Measurements from ENCODE around the gene TIMM21.

TIMM21 gene

DNA sequence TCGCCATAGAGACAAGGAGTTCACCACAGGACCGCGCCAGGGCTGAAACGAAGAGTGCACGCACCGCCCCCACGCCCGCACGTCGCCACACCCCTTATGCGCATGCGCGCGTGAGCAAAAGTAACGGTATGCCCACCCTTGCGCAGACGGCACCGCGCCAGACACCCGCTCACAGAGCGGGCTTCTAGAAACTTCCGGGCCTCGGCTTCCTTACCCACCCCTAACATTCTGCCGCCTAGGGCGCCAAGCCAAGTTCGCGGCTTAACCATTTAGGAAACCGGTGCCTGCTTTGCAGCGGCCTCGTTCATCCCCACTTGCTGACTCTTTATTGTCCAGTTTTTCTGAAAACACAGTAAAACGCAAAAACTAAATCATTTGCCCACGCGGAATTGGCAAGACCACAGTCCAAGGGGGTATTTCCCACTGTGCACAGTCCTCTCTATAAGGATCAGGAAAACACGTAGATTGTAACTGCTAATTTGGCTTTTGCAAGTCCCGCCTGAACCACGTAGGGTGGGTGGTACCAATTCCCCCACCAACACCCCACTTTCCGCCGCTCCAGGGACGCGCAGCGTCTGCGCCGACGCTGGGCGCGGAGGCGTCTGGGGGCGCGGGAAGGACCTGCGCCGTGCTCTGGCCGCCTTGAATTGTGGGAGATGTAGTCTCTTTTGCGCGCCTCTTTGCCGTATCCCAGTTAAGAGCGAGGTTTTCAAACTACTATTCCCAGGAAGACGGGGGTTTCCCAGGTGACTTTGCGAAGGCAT is at the start of gene TIMM21, which contains the start of gene FBXO15:
TIMM21 (plus strand) TSS at position 745 of the 764 bp plus-strand sequence. CDS start 286 bp downstream, outside the sequence.
FBXO15 (minus strand) TSS at position 56 of the 764 bp plus-strand sequence; CDS start at position 7, 49 bp downstream.
- peak; percentile 96 for DNase-seq

GRCh38 chr18:74108460-74108859 is 39.9 kb upstream of the TIMM21 start:
- no peak for DNase-seq

GRCh38 chr18:74110149-74110548 is 38.2 kb upstream of the TIMM21 start:
- no peak for DNase-seq

DNA sequence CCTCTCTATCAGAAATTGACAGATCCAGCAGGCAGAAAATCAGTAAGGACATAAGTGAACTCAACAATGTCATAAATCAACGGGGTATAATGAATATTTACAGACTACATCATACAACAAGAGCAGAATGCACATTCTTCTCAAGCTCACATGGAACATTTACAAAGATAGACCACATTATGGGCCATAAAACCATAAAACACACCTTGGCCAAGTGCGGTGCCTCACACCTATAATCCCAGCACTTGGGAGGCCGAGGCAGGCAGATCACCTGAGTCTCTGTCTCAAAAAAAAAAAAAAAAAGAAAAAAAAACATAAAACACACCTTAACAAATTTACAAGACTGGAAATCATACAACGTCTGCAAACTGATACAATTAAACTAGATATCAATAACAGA is 37.3 kb upstream of the TIMM21 start:
- no peak for DNase-seq

DNA sequence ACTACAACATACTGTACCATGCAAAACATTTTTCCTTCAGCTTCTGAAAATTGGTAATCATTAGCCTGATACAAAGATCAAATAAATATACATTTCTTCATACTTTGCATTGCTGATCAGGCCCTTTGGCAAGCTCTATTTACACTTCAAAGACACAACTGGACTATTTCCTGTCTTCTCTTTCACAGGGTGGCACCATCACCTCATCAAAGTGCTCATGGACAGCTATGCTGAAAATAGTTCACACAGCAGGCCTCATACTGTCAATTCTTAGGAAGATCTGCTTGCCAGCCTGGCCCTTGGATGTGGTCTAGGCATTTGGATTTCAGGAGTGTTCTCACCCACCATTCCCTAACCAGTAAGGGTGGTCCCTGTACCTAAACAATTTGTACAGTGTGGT is 34.6 kb upstream of the TIMM21 start:
- DNase-seq = no peak

DNA sequence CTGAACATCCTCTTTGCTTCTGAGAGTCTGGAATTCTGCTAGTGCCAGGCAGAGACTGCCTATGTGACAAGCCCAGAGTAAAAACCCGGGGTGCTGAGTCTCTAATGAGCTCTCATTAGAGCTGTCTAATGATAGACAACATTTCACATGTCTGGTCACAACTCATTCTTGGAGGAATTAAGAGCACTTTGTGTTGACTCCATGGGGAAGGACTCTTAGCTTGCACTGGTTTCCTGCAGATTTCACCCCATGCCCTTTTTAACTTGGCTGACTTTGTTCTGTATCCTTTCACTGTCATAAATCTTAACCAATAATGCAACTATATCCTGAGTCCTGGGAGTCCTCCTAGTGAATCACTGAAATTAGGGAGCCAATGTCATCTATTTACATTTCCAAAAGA is 34.2 kb upstream of the TIMM21 start:
- DNase-seq = no peak

DNA sequence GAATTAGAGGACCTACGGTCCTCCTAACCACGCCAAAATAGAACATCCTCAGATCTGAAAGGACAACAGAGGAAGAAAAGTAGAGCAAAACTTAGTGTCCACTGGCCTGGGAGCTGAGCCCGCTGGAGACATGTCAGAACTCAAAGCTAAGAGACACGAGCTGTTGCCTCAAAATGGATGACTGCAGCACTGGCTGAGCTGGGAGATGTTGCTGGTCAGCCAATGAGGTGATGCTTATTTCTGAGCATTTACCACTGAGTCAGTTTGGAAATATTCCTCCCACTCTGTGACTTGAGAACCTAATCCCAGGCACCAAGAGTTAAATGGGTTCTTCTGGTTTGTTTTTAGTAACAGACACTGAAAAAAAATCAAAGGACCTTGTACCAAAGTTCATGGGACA is 33.3 kb upstream of the TIMM21 start:
- no peak for DNase-seq

DNA sequence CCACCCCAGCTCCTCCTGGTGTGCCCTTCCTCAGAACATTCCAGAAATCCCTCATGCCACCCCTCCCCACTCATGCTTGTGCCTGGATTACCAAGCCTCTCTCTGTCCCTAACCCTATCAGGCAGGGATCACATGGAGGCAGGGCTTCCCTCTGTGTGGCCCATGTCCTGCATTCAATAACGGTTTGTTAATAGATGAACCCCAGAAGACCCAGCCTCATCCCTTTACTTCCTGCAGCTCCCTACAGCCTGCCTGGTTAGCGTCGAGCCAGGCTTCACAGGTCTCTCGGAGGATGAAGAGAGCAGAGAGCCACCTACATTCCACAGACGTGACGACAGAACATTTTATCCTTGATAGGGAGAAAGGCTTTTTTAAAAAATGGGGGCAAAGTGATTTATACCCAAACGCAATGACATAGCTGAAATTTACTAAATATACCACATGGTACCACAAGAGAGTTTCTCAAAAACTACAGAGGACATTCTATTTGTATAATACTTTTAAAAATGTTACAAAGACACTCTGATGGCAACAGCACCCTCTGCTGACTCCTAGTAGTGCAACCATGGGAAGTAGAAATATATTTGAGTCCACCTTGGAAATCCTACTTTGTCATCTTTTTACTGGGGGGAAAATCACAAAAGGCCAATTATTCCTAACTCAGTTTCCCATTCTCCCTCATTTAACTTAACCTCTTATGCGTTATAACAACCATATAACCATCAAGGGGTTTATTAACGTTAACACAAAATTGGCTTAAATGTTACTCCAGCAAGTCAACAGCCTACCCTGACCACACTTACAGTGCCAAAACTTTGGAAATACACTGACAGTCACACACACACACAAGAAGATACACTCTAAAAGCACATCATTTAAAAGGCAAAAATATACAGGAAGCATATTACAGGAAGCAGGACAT is 31.4 kb upstream of the TIMM21 start:
- peak; percentile 8 for DNase-seq

GRCh38 chr18:74123200-74123599 is 25.1 kb upstream of the TIMM21 start:
- DNase-seq = no peak

DNA sequence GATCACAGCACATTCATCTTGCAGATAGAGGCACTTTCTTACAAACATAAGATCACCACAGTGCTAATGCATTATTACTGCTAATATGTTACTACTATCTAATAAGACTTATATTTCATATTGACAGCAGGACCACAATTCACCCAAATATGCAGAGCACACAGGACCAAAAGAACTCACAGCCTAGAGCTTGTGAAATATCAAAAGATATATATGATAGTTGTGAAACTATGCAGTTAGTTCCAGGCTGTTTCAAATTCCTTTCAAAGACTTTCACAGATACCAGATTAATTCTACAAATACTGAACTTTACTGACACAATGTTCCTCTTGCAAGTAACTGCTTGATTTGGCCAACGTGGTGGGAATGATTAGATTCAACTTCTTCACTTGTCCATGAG is 23.7 kb upstream of the TIMM21 start:
- no peak for DNase-seq

- no peak for DNase-seq
These were observed 21.4 kb upstream of the TIMM21 start for GRCh38 chr18:74126684-74127655.

DNA sequence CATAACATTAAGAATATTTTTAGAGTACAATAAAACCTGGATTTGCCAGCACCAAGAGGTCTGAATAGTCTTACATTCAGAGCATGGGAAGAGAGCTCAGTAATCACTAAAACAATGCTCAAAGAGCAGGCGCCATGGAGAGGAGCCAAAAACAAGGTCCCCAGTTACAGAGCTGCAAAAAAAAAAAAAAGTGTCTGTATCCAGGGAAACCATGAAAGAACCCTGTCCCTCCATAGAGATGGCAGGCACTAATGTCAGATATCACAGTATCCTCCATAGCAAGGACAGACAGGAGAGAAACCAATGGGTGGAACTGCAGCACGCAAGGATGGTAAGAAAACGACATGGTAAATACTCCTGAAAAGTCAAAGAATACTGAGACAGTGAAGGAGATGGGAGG is 20.2 kb upstream of the TIMM21 start:
- DNase-seq = no peak

GRCh38 chr18:74131124-74131523 is 17.2 kb upstream of the TIMM21 start:
- no peak for DNase-seq

DNA sequence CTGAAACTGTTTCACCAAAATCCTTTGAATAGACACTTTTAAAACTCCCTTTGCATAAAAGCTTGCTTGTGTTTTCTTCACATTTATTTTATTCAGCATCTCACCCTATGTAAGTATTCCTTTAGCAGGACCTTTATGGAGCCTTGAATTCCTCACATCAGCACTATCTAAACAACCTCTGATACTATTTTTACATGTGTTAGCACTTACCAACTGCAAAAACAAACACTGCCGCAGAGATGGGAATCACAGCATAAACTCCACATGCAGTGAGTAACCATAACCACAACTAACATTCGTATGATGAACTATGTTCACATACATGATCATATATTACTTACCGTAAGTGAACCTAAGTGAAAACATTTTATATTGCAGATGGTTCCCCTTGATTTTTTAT is 16.1 kb upstream of the TIMM21 start:
- DNase-seq = no peak

- DNase-seq = no peak
These were observed 10.3 kb upstream of the TIMM21 start for GRCh38 chr18:74137920-74138538.

GRCh38 chr18:74139411-74139810 is 8.9 kb upstream of the TIMM21 start:
- no peak for DNase-seq

GRCh38 chr18:74139888-74140287 is 8.4 kb upstream of the TIMM21 start:
- no peak for DNase-seq

- no peak for DNase-seq
These were observed 7.7 kb upstream of the TIMM21 start for GRCh38 chr18:74140582-74140981.

- no peak for DNase-seq
These were observed 6.7 kb upstream of the TIMM21 start for GRCh38 chr18:74141667-74142066.

- no peak for DNase-seq
These were observed 6.1 kb upstream of the TIMM21 start for GRCh38 chr18:74142252-74142651.

GRCh38 chr18:74146756-74147155 is 1.6 kb upstream of the TIMM21 start:
- no peak for DNase-seq

DNA sequence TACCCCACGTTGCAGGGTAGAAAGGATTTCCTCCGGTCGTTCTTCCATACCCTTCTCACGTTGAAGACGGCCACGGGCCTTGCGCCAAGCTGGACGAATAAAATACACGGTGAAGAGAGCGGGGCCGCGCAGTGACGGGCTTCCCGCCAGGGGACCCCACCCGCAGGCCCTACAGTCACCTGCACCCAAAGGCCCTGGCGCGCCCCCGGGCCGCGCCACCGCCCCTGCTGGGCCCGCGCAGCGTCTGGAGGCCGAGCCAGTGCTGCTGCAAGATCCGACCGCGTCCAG is 888 bp upstream of the TIMM21 start:
- no peak for DNase-seq

Data from NCI-H1436 (cell line).